ENCODE results near the gene ADORA2A.

DNA sequence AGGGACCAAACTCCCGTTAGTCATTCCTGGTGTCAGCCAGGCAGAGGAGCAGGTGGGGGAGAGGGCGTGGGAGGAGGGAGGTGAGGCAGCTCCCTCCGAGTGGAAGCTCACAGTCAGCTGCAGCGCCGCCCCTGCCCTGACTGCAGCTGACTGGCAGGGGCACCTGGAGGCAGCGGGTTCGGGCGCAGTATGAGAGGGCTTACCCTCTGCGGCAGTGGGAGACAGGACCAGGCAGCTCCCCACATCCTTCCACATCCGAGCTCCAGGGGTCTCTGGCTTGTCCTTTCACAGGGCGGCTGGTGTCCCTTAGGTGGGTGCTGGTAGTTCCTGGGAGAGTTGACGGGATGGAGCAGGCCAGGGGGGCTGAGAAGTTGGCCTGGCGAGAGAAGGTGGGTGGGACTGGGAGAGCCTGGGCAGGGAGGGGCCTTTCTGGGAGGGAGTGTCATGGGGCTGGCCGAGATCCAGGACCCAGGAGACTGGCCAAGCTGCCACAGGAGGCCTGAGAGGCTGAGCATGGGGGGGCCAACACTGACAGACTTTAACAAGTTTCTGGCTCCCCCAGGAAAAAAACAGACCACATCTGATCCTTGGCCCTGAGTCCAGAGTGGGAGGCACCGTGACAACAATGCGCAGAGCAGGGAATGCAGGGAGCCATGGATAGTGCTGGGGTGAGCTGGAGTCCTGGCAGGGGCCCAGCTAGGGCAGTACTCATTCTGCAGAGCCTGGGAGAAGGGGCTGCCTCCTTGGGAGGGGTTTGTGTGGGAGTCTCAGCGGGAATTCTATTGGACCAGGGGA is 4.9 kb downstream of the ADORA2A start:
- TF ChIP-seq EP300 (IDR thresholded peaks at IDR 0.05) (no peak), POLR2AphosphoS5 (IDR thresholded peaks at IDR 0.05) (no peak)
- TF ChIP-seq, protein P1, sequence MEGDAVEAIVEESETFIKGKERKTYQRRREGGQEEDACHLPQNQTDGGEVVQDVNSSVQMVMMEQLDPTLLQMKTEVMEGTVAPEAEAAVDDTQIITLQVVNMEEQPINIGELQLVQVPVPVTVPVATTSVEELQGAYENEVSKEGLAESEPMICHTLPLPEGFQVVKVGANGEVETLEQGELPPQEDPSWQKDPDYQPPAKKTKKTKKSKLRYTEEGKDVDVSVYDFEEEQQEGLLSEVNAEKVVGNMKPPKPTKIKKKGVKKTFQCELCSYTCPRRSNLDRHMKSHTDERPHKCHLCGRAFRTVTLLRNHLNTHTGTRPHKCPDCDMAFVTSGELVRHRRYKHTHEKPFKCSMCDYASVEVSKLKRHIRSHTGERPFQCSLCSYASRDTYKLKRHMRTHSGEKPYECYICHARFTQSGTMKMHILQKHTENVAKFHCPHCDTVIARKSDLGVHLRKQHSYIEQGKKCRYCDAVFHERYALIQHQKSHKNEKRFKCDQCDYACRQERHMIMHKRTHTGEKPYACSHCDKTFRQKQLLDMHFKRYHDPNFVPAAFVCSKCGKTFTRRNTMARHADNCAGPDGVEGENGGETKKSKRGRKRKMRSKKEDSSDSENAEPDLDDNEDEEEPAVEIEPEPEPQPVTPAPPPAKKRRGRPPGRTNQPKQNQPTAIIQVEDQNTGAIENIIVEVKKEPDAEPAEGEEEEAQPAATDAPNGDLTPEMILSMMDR (IDR thresholded peaks at IDR 0.05) = no peak

Data from stomach (tissue), 4 donors.